Neural progenitor cell (in vitro differentiated cells): Measurements from ENCODE around the gene AUTS2.

ENCODE experiments used
- EZH2phosphoT487 ChIP-seq: fragments of 200-600 bp; sonication (generic); IDR thresholded peaks from 2 replicates; pipeline ENCODE4 v1.6.1; 2017; ENCODE audit warnings: antibody characterized with exemption
- TF ChIP-seq, protein P1 (sequence below): fragments of 200-600 bp; sonication (generic); IDR thresholded peaks from 2 replicates; pipeline ENCODE4 v1.5.1; 2017; ENCODE audit warnings: antibody characterized with exemption, mild to moderate bottlenecking

DNA sequence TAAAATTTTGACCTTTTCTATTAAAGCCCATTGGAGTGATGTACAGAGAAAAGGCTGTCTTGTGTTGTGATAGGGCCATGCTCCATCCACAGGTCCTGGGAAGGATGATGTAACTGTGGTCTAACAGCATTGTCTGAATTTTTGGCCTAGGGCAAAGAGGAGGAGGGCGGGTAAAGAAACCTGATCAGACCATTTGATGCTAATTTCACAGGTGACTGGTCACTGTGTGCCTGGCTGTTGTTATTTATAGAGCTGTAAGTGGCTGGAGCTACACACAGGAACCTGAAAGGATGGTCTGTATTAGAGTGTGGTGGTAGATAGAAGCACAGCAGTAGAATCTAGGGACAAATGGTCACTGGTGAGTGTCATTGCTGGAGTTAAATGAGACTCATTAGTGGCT lies 182.1 kb downstream of the AUTS2 start:
- TF ChIP-seq, protein P1, sequence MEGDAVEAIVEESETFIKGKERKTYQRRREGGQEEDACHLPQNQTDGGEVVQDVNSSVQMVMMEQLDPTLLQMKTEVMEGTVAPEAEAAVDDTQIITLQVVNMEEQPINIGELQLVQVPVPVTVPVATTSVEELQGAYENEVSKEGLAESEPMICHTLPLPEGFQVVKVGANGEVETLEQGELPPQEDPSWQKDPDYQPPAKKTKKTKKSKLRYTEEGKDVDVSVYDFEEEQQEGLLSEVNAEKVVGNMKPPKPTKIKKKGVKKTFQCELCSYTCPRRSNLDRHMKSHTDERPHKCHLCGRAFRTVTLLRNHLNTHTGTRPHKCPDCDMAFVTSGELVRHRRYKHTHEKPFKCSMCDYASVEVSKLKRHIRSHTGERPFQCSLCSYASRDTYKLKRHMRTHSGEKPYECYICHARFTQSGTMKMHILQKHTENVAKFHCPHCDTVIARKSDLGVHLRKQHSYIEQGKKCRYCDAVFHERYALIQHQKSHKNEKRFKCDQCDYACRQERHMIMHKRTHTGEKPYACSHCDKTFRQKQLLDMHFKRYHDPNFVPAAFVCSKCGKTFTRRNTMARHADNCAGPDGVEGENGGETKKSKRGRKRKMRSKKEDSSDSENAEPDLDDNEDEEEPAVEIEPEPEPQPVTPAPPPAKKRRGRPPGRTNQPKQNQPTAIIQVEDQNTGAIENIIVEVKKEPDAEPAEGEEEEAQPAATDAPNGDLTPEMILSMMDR, result no peak
- TF ChIP-seq EZH2phosphoT487, result no peak
